ENCODE results near the gene MMP25.

DNA sequence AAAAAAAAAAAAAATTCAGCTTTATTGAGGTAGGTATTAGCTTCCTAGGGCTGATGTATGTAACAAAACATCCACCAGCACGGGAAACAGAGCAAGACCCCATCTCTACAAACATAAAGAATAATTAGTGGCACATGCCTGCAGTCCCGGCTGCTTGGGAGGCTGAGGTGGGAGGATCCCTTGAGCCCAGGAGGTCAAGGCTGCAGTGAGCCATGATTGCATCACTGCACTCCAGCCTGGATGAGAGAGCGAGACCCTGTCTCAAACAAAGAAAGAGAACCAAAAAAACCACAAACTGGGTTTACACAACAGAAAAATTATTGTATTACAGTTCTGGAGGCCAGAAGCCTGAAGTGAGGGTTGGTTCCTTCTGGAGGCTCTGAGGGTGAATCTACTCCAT is 4.0 kb upstream of the MMP25 start:
- no peak for TF ChIP-seq CTCF (IDR thresholded peaks at IDR 0.05)
- no peak for TF ChIP-seq MAX (IDR thresholded peaks at IDR 0.05; ENCODE audit: low read depth)

Data from SK-N-SH (cell line).